Effector CD8-positive, alpha-beta T cell (primary cell): ENCODE measurements around the gene CENPT.
A peak's percentile ranks its signal among the peaks of the same experiment; 100 is the strongest.
"Not testable (repeated sequence)": the region's sequence is repeated elsewhere in the genome, so short reads cannot be mapped to it uniquely, and the experiment has no call there.

Source experiments
- DNase-seq: peaks from one replicate; lab custom pipeline; 2025; lab: John Stamatoyannopoulos, UW

Gene CENPT

GRCh38 chr16:67846320-67847063 is 1.0 kb downstream of the CENPT start, which contains the start of gene NUTF2:
TSS of gene NUTF2 (plus strand) at chr16:67846933. CDS start at chr16:67865131, 18,198 bp downstream.
- DNase-seq = peak; percentile 90

- no peak for DNase-seq
Observed at GRCh38 chr16:67846063-67846319, 1.5 kb downstream of the CENPT start.

GRCh38 chr16:67845291-67846062 is 2.0 kb downstream of the CENPT start:
- no peak for DNase-seq

GRCh38 chr16:67844497-67844896 is 3.0 kb downstream of the CENPT start:
- DNase-seq = no peak

GRCh38 chr16:67843343-67843765 is 4.1 kb downstream of the CENPT start:
- no peak for DNase-seq

- peak; percentile 48 for DNase-seq
Observed at GRCh38 chr16:67842509-67843342, 4.8 kb downstream of the CENPT start.

GRCh38 chr16:67841816-67842508 is 5.5 kb downstream of the CENPT start, which contains the start of gene THAP11:
TSS of gene THAP11 (plus strand) at chr16:67842320. CDS start at chr16:67842555, 235 bp downstream.
- peak; percentile 92 for DNase-seq

- DNase-seq = no peak
Observed at GRCh38 chr16:67841198-67841815, 6.2 kb downstream of the CENPT start.

GRCh38 chr16:67837811-67838210 is 9.7 kb downstream of the CENPT start:
- DNase-seq = no peak

- DNase-seq = not testable (repeated sequence)
Observed at GRCh38 chr16:67837190-67837589, 10.3 kb downstream of the CENPT start.

- DNase-seq = no peak
Observed at GRCh38 chr16:67834242-67834614, 13.3 kb downstream of the CENPT start.

GRCh38 chr16:67833415-67834241 is 13.9 kb downstream of the CENPT start:
- DNase-seq = peak; percentile 88

- DNase-seq = no peak
Observed at GRCh38 chr16:67833030-67833414, 14.5 kb downstream of the CENPT start.

- DNase-seq = no peak
Observed at GRCh38 chr16:67828651-67829050, 18.8 kb downstream of the CENPT start.

GRCh38 chr16:67825906-67826305 is 21.6 kb downstream of the CENPT start:
- no peak for DNase-seq

- DNase-seq = no peak
Observed at GRCh38 chr16:67825119-67825518, 22.4 kb downstream of the CENPT start.

- DNase-seq = no peak
Observed at GRCh38 chr16:67822511-67822910, 25.0 kb downstream of the CENPT start.

- no peak for DNase-seq
Observed at GRCh38 chr16:67820608-67821259, 26.8 kb downstream of the CENPT start.

GRCh38 chr16:67814567-67814966 is 32.9 kb downstream of the CENPT start:
- DNase-seq = no peak

GRCh38 chr16:67811899-67812298 is 35.6 kb downstream of the CENPT start:
- no peak for DNase-seq
